ENCODE measurements around the gene HK3.

GRCh38 chr5:176868126-176868525 lies 31.0 kb downstream of the HK3 start:
- TF ChIP-seq, protein P1, sequence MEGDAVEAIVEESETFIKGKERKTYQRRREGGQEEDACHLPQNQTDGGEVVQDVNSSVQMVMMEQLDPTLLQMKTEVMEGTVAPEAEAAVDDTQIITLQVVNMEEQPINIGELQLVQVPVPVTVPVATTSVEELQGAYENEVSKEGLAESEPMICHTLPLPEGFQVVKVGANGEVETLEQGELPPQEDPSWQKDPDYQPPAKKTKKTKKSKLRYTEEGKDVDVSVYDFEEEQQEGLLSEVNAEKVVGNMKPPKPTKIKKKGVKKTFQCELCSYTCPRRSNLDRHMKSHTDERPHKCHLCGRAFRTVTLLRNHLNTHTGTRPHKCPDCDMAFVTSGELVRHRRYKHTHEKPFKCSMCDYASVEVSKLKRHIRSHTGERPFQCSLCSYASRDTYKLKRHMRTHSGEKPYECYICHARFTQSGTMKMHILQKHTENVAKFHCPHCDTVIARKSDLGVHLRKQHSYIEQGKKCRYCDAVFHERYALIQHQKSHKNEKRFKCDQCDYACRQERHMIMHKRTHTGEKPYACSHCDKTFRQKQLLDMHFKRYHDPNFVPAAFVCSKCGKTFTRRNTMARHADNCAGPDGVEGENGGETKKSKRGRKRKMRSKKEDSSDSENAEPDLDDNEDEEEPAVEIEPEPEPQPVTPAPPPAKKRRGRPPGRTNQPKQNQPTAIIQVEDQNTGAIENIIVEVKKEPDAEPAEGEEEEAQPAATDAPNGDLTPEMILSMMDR (IDR thresholded peaks at IDR 0.05), result no peak
- TF ChIP-seq POLR2A (IDR thresholded peaks at IDR 0.05), result no peak

Measured in prostate gland (tissue), 2 donors.